Caco-2 (cell line): ENCODE data around the gene NPY1R. TPM values are rescaled to one million over a fixed set of nuclear protein-coding genes. Genes with fewer than 3 reads are reported as not detected.

Experiments
- BruUV-seq: library from RNA; stranded (reverse); fragments of 400-500 nt; replicated peaks from 2 replicates; lab custom pipeline; 2021; lab: Mats Ljungman, UMichigan
- CTCF ChIA-PET: fragments of 300-600 bp; sonication (Branson Sonifier 250); formaldehyde crosslinking; loops from one replicate; lab custom pipeline; 2022; ENCODE audit warnings: antibody characterized with exemption; lab: Charles Lee
- POLR2A ChIA-PET: fragments of 300-600 bp; sonication (Branson Sonifier 250); formaldehyde crosslinking; loops from one replicate; lab custom pipeline; 2022; ENCODE audit warnings: antibody characterized with exemption; lab: Charles Lee
- DNase-seq, 2 experiments: peaks; one replicate each; pipeline versions ENCODE4 v3.0.0 to v3.0.0-alpha.2; 2020 to 2022
- H3K27me3 ChIP-seq: replicated peaks from 2 replicates; pipeline ENCODE4 v1.6.0; 2011; ENCODE audit warnings: low read length; ENCODE audit not compliant: control insufficient read depth, insufficient read depth
- H3K36me3 ChIP-seq: 2 replicates; pipeline ENCODE4 v1.5.1; 2011; ENCODE audit warnings: low read length; ENCODE audit not compliant: control insufficient read depth, insufficient read depth
- H3K4me1 ChIP-seq: fragments of 250-450 bp; sonication (Bioruptor Pico); 2 replicates; pipeline ENCODE4 v1.5.1; 2020; ENCODE audit warnings: mild to moderate bottlenecking
- H3K4me3 ChIP-seq: 2 replicates; pipeline ENCODE4 v1.5.1; 2011; ENCODE audit warnings: low read depth, mild to moderate bottlenecking, control low read depth, low read length
- H3K9me3 ChIP-seq: fragments of 250-450 bp; sonication (Bioruptor Pico); 2 replicates; pipeline ENCODE4 v1.5.1; 2020; ENCODE audit warnings: mild to moderate bottlenecking, moderate library complexity
- H3K27ac Mint-ChIP-seq: one replicate; pipeline ENCODE4 v1.8.0; 2022; ENCODE audit warnings: mixed read lengths; ENCODE audit not compliant: unreplicated experiment
- H3K27me3 Mint-ChIP-seq: one replicate; pipeline ENCODE4 v1.8.0; 2022; ENCODE audit warnings: mixed read lengths; ENCODE audit not compliant: insufficient read depth, unreplicated experiment
- H3K36me3 Mint-ChIP-seq: one replicate; pipeline ENCODE4 v1.8.0; 2022; ENCODE audit warnings: mild to moderate bottlenecking, mixed read lengths; ENCODE audit not compliant: insufficient read depth, unreplicated experiment
- H3K4me1 Mint-ChIP-seq: one replicate; pipeline ENCODE4 v1.8.0; 2022; ENCODE audit warnings: low read depth, mixed read lengths; ENCODE audit not compliant: unreplicated experiment
- H3K4me3 Mint-ChIP-seq: one replicate; pipeline ENCODE4 v1.8.0; 2022; ENCODE audit warnings: mild to moderate bottlenecking, moderate library complexity, mixed read lengths; ENCODE audit not compliant: unreplicated experiment
- H3K9me3 Mint-ChIP-seq: one replicate; pipeline ENCODE4 v1.8.0; 2022; ENCODE audit warnings: mixed read lengths; ENCODE audit not compliant: unreplicated experiment
- intact Hi-C: fragments of 100-400 bp; cut with micrococcal nuclease; formaldehyde crosslinking; loops from one replicate; pipeline ENCODE4 v1.10.0; 2022; ENCODE audit not compliant: unreplicated experiment
- total RNA-seq: library from RNA; stranded (reverse); gene quantifications from 2 replicates; pipeline ENCODE4 v1.2.3, GENCODE V29; 2022
- TF ChIP-seq, protein P1 (sequence below), 2 experiments: fragments of 200-600 bp in 1 of 2; IDR thresholded peaks; 1 replicate in 1 of 2; 2 replicates in 1 of 2; pipeline versions ENCODE4 v1.5.1 to v1.8.0; 2011 to 2022; ENCODE audit warnings: antibody characterized with exemption in 1 of 2, control low read depth in 1 of 2, inconsistent platforms in 1 of 2, low read depth in 1 of 2, low read length in 1 of 2, mild to moderate bottlenecking in 1 of 2, moderate library complexity in 1 of 2; ENCODE audit not compliant: insufficient read depth in 1 of 2, severe bottlenecking in 1 of 2, unreplicated experiment in 1 of 2

NPY1R gene
- total RNA-seq, 1 experiment from 2014 or later, result 1.5 TPM

DNA sequence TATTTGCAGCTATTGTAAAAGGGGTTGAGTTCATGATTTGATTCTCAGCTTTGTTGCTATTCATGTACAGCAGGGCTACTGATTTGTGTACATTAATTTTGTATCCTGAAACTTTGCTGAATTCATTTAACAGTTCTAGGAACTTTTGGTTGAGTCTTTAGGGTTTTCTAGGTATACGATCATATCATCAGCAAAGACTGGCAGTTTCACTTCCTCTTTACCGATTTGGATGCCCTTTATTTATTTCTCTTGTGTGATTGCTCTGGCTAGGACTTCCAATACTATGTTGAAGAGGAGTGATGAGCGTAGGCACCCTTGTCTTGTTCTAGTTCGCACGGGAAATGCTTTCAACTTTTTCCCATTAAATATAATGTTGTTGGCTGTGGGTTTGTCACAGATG is 48.1 kb downstream of the NPY1R start:
- H3K36me3 ChIP-seq, result no peaks in the 10 kb centered on the region
- no TSS peak for BruUV-seq
- H3K27me3 ChIP-seq, result no peaks in the 10 kb centered on the region
- POLR2A ChIA-PET, result no interaction called here
- no peaks in the 10 kb centered on the region for H3K4me1 ChIP-seq
- Mint-ChIP-seq H3K27ac (no peak overlapping the region), H3K9me3 (peaks cover 9% of the 10 kb centered on the region), H3K4me3 (no peak overlapping the region), H3K27me3 (peaks cover 10% of the 10 kb centered on the region), H3K4me1 (no peaks in the 10 kb centered on the region), H3K36me3 (no peaks in the 10 kb centered on the region)
- H3K4me3 ChIP-seq, result no peak overlapping the region
- CTCF ChIA-PET, result no interaction called here
- no peaks in the 10 kb centered on the region for H3K9me3 ChIP-seq
- intact Hi-C loops, result no loop called here
- no peak for DNase-seq
- TF ChIP-seq, protein P1, sequence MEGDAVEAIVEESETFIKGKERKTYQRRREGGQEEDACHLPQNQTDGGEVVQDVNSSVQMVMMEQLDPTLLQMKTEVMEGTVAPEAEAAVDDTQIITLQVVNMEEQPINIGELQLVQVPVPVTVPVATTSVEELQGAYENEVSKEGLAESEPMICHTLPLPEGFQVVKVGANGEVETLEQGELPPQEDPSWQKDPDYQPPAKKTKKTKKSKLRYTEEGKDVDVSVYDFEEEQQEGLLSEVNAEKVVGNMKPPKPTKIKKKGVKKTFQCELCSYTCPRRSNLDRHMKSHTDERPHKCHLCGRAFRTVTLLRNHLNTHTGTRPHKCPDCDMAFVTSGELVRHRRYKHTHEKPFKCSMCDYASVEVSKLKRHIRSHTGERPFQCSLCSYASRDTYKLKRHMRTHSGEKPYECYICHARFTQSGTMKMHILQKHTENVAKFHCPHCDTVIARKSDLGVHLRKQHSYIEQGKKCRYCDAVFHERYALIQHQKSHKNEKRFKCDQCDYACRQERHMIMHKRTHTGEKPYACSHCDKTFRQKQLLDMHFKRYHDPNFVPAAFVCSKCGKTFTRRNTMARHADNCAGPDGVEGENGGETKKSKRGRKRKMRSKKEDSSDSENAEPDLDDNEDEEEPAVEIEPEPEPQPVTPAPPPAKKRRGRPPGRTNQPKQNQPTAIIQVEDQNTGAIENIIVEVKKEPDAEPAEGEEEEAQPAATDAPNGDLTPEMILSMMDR (IDR thresholded peaks at IDR 0.05; ENCODE audit: insufficient read depth in 1 of 2, low read depth in 1 of 2, low read length in 1 of 2, severe bottlenecking in 1 of 2, unreplicated experiment in 1 of 2), result no peak

DNA sequence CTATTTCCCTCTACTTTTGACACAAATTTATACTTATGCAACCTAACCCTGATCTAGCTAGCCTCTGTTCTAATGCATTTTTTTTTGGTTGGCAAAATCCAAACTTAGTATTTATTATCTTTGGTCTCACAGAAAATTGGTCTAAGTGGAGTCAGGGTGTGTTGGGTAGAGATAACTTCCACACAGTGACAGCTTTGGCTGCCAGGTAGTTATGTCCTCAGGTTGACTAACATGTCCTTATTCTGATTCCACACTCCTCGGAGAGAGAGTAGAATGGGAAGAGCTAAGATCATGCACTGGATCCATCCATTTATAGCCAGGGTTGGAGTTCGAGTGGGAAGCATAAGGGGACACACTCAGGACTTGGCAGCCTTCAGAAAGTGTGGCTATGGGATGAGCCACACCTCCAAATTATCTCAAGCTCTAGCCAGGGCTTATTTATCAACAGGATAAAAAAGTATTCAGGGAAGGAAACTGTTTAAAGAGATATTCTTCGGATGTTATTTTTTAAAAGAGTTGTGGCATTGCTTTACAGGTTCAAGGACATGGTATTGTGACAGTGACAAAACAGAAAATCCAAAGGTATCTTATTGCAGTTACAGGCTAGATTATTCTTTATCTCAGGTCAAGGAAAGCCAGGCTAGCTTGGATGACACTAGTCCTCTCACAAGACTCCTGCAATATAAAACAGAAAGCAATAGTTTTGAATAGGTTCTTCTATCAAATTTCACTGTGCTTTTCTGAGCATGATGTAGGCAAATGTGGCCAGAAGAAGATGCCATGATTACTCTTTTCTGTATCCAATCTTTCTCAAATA is 51.5 kb downstream of the NPY1R start:
- H3K9me3 ChIP-seq, result no peaks in the 10 kb centered on the region
- TF ChIP-seq, protein P1 (IDR thresholded peaks at IDR 0.05; ENCODE audit: insufficient read depth in 1 of 2, low read depth in 1 of 2, low read length in 1 of 2, severe bottlenecking in 1 of 2, unreplicated experiment in 1 of 2), result no peak
- Mint-ChIP-seq H3K9me3 (peaks cover 9% of the 10 kb centered on the region), H3K4me3 (no peak overlapping the region), H3K27ac (no peak overlapping the region), H3K36me3 (no peaks in the 10 kb centered on the region), H3K4me1 (no peaks in the 10 kb centered on the region), H3K27me3 (peaks cover 6% of the 10 kb centered on the region)
- ChIA-PET CTCF (no interaction called here), POLR2A (no interaction called here)
- no peaks in the 10 kb centered on the region for H3K36me3 ChIP-seq
- no peaks in the 10 kb centered on the region for H3K27me3 ChIP-seq
- DNase-seq, result no peak
- intact Hi-C loops, result no loop called here
- H3K4me3 ChIP-seq, result no peak overlapping the region
- no TSS peak for BruUV-seq
- H3K4me1 ChIP-seq, result no peaks in the 10 kb centered on the region

DNA sequence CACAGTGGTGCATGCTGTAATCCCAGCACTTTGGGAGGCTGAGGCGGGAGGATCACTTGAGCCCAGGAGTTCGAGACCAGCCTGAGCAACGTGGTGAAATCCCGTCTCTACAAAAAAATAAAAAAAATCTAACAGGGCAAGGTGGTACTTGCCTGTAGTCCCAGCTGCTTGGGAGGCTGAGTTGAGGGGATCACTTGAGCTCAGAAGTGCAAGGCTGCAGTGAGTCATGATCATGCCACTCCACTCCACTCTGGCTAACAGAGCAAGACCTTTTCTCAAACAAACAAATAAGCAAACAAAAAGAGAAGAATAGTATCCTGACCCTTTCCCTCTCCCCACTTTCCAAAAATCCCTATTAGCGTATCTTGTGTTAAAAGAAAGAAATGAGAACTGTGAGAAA is 52.7 kb downstream of the NPY1R start:
- Histone ChIP-seq H3K4me3 (no peak overlapping the region), H3K27me3 (no peaks in the 10 kb centered on the region), H3K9me3 (no peaks in the 10 kb centered on the region), H3K36me3 (no peaks in the 10 kb centered on the region), H3K4me1 (no peaks in the 10 kb centered on the region)
- Mint-ChIP-seq H3K9me3 (peaks cover 9% of the 10 kb centered on the region), H3K27me3 (peaks cover 6% of the 10 kb centered on the region), H3K4me1 (no peaks in the 10 kb centered on the region), H3K4me3 (no peak overlapping the region), H3K27ac (no peak overlapping the region), H3K36me3 (no peaks in the 10 kb centered on the region)
- no TSS peak for BruUV-seq
- intact Hi-C loops, result no loop called here
- POLR2A ChIA-PET, result no interaction called here
- CTCF ChIA-PET, result no interaction called here
- DNase-seq, result no peak
- TF ChIP-seq, protein P1 (IDR thresholded peaks at IDR 0.05; ENCODE audit: insufficient read depth in 1 of 2, low read depth in 1 of 2, low read length in 1 of 2, severe bottlenecking in 1 of 2, unreplicated experiment in 1 of 2), result no peak
